Kidney (tissue), 14 donors: ENCODE measurements around the gene CTTNBP2. TPM values are rescaled to one million over a fixed set of nuclear protein-coding genes. Genes with fewer than 3 reads are reported as not detected.

Experiments used
- DNase-seq, 5 donors: peaks; one replicate each; pipeline ENCODE4 v3.0.0-alpha.2; 2013 to 2020
- FAIRE-seq: peaks from 2 replicates; lab custom pipeline; 2012; peaks lifted over from hg19 to GRCh38; lab: Jason Lieb, UNC
- H3K27ac ChIP-seq, 2 donors: one replicate each; pipeline ENCODE4 v1.7.0; 2013; ENCODE audit warnings: low read depth in 2 of 2, low read length in 2 of 2, inconsistent platforms in 1 of 2
- H3K27me3 ChIP-seq: one replicate; pipeline ENCODE4 v1.7.1; 2013; ENCODE audit warnings: low read length, inconsistent platforms; ENCODE audit not compliant: control insufficient read depth, insufficient read depth
- H3K36me3 ChIP-seq, 3 donors: one replicate each; pipeline versions ENCODE4 v1.7.0 to v1.7.1; 2013; ENCODE audit warnings: low read length in 3 of 3, control low read depth in 1 of 3, inconsistent platforms in 1 of 3; ENCODE audit not compliant: insufficient read depth in 3 of 3, control insufficient read depth in 2 of 3
- H3K4me1 ChIP-seq, 3 donors: one replicate each; pipeline versions ENCODE4 v1.7.0 to v1.7.1; 2013; ENCODE audit warnings: low read length in 3 of 3, inconsistent platforms in 1 of 3, low read depth in 1 of 3; ENCODE audit not compliant: control insufficient read depth in 2 of 3, insufficient read depth in 2 of 3
- H3K4me3 ChIP-seq, 3 donors: one replicate each; pipeline versions ENCODE4 v1.7.0 to v1.8.1; 2013; ENCODE audit warnings: low read length in 3 of 3, control low read depth in 1 of 3, inconsistent platforms in 1 of 3
- H3K9ac ChIP-seq, 3 donors: one replicate each; pipeline versions ENCODE4 v1.7.0 to v1.7.1; 2013; ENCODE audit warnings: low read length in 3 of 3, control low read depth in 1 of 3, inconsistent platforms in 1 of 3
- H3K9me3 ChIP-seq, 3 donors: one replicate each; pipeline versions ENCODE4 v1.7.0 to v1.7.1; 2013; ENCODE audit warnings: low read length in 3 of 3, control low read depth in 1 of 3, inconsistent platforms in 1 of 3; ENCODE audit not compliant: control insufficient read depth in 2 of 3, insufficient read depth in 1 of 3
- CTCF ChIP-seq: IDR thresholded peaks from 3 replicates; pipeline ENCODE4 v1.5.1; 2012; ENCODE audit warnings: mild to moderate bottlenecking, moderate library complexity, borderline replicate concordance; ENCODE audit not compliant: insufficient read depth; ENCODE audit errors: extremely low read depth
- intact Hi-C: fragments of 100-400 bp; cut with DNase I; formaldehyde crosslinking; loops from one replicate; pipeline ENCODE4 v1.11.1; 2022
- polyA plus RNA-seq: library from polyadenylated mRNA; stranded (reverse); fragments of 350-450 nt; fragmentation: Illumina TruSeq; extraction: RNeasy Lipid Tissue Mini Kit (QIAGEN cat#74804); gene quantifications from one replicate; pipeline ENCODE4 v1.2.3, GENCODE V29; 2014; ENCODE audit warnings: low read depth, low replicate concordance; ENCODE audit not compliant: insufficient read depth
- total RNA-seq: library from RNA; stranded (reverse); fragmentation: NEBNext Ultra II Directional; extraction: Animal tissue kit (Norgen Biotek cat#: 25700); gene quantifications from one replicate; pipeline ENCODE4 v1.2.1, GENCODE V29; 2021
- donor health status: control.
- donor health status: control.
- donor health status: control.
- donor health status: control.
- donor health status: control.
- donor health status: DM: yes; HTN: yes; CAD: no.
- donor health status: Normal renal cell carcinoma (clear cell type).

The CTTNBP2 gene
- total and polyA plus RNA-seq, 2 donors from 2014 or later = 3.8 to 41.1 TPM

- no peak for TF ChIP-seq CTCF
- intact Hi-C loops = no loop called here
- Histone ChIP-seq H3K9ac (no peak overlapping the region), H3K4me3 (no peak overlapping the region), H3K27ac (no peak overlapping the region), H3K4me1 (no peaks in the 10 kb centered on the region), H3K27me3 (no peaks in the 10 kb centered on the region), H3K36me3 (peaks cover under 1 to 2% (median 1%) of the 10 kb centered on the region in 3 donors), H3K9me3 (no peaks in the 10 kb centered on the region)
- FAIRE-seq (no peak), DNase-seq (no peak)
These were observed 76.4 kb downstream of the CTTNBP2 start for GRCh38 chr7:117796889-117797288.

GRCh38 chr7:117793976-117794375 is 79.3 kb downstream of the CTTNBP2 start:
- H3K9me3 ChIP-seq = no peaks in the 10 kb centered on the region
- FAIRE-seq (no peak), DNase-seq (no peak)
- H3K4me1 ChIP-seq = no peaks in the 10 kb centered on the region
- no peak overlapping the region for H3K9ac ChIP-seq
- TF ChIP-seq CTCF = no peak
- peaks cover 2 to 5% (median 4%) of the 10 kb centered on the region in 3 donors for H3K36me3 ChIP-seq
- no peaks in the 10 kb centered on the region for H3K27me3 ChIP-seq
- no peak overlapping the region for H3K4me3 ChIP-seq
- no peak overlapping the region for H3K27ac ChIP-seq
- intact Hi-C loops = no loop called here

- intact Hi-C loops = no loop called here
- no peaks in the 10 kb centered on the region for H3K4me1 ChIP-seq
- H3K27ac ChIP-seq = no peak overlapping the region
- H3K9ac ChIP-seq = no peak overlapping the region
- peaks cover 2 to 5% (median 4%) of the 10 kb centered on the region in 3 donors for H3K36me3 ChIP-seq
- TF ChIP-seq CTCF = no peak
- DNase-seq = no peak
- no peak overlapping the region for H3K4me3 ChIP-seq
- no peaks in the 10 kb centered on the region for H3K27me3 ChIP-seq
- H3K9me3 ChIP-seq = no peaks in the 10 kb centered on the region
- no peak for FAIRE-seq
These were observed 79.7 kb downstream of the CTTNBP2 start for GRCh38 chr7:117793521-117793920.
